Smooth muscle cell (in vitro differentiated cells): ENCODE data around the gene MRPL19. TPM values are rescaled to one million over a fixed set of nuclear protein-coding genes. Genes with fewer than 3 reads are reported as not detected.

Source experiments
- DNase-seq: peaks from one replicate; lab custom pipeline; 2025; ENCODE audit not compliant: unreplicated experiment; lab: John Stamatoyannopoulos, UW
- H2AFZ ChIP-seq: fragments of 200-600 bp; sonication (generic); 2 replicates; pipeline ENCODE4 v1.6.0; 2016; ENCODE audit warnings: antibody characterized with exemption, low read depth, mild to moderate bottlenecking
- H3F3A ChIP-seq: fragments of 200-600 bp; sonication (generic); 2 replicates; pipeline ENCODE4 v1.6.0; 2017; ENCODE audit warnings: antibody characterized with exemption, low read depth
- H3K27ac ChIP-seq: fragments of 200-600 bp; sonication (generic); 2 replicates; pipeline ENCODE4 v1.5.1; 2016; ENCODE audit warnings: low read depth, mild to moderate bottlenecking
- H3K27me3 ChIP-seq: fragments of 200-600 bp; sonication (generic); 2 replicates; pipeline ENCODE4 v1.6.1; 2016; ENCODE audit warnings: low read depth, mild to moderate bottlenecking
- H3K36me3 ChIP-seq: fragments of 200-600 bp; sonication (generic); 2 replicates; pipeline ENCODE4 v1.5.1; 2016; ENCODE audit warnings: low read depth
- H3K4me1 ChIP-seq: fragments of 200-600 bp; sonication (generic); 2 replicates; pipeline ENCODE4 v1.5.1; 2016; ENCODE audit warnings: low read depth
- H3K4me2 ChIP-seq: fragments of 200-600 bp; sonication (generic); 2 replicates; pipeline ENCODE4 v1.6.0; 2016; ENCODE audit warnings: mild to moderate bottlenecking
- H3K4me3 ChIP-seq: fragments of 200-600 bp; sonication (generic); 2 replicates; pipeline ENCODE4 v1.5.1; 2016; ENCODE audit warnings: mild to moderate bottlenecking
- H3K79me2 ChIP-seq: fragments of 200-600 bp; sonication (generic); 2 replicates; pipeline ENCODE4 v1.6.0; 2016; ENCODE audit warnings: low read depth, mild to moderate bottlenecking
- H3K9ac ChIP-seq: fragments of 200-600 bp; sonication (generic); 2 replicates; pipeline ENCODE4 v1.6.0; 2016; ENCODE audit warnings: low read depth
- H3K9me3 ChIP-seq: fragments of 200-600 bp; sonication (generic); replicated peaks from 2 replicates; pipeline ENCODE4 v1.5.1; 2016; ENCODE audit warnings: low read depth
- H4K20me1 ChIP-seq: fragments of 200-600 bp; sonication (generic); 2 replicates; pipeline ENCODE4 v1.6.0; 2016; ENCODE audit warnings: low read depth
- CTCF ChIP-seq: fragments of 200-600 bp; sonication (generic); IDR thresholded peaks from 2 replicates; pipeline ENCODE4 v1.5.1; 2017; ENCODE audit warnings: borderline replicate concordance, mild to moderate bottlenecking, antibody characterized with exemption; ENCODE audit not compliant: insufficient read depth, poor library complexity, severe bottlenecking
- WGBS: methylation state at CpG from one replicate; pipeline ENCODE4 v1.1.7; 2016; ENCODE audit warnings: low lambda C conversion rate; 5-methylcytosine and 5-hydroxymethylcytosine counted together
- polyA plus RNA-seq: library from polyadenylated mRNA; unstranded; fragments of >200 nt; fragmentation: Nextera tagmentation; extraction: Ambion mirVana; gene quantifications from 2 replicates; pipeline ENCODE4 v1.2.1, GENCODE V29; 2016
- total RNA-seq: library from RNA; depleted of rRNA; stranded (reverse); fragments of >200 nt; gene quantifications from 2 replicates; pipeline ENCODE4 v1.2.3, GENCODE V29; 2014

MRPL19 gene
- total and polyA plus RNA-seq, 2 experiments from 2014 or later, result 41.6 to 58.3 TPM

- H3K4me2 ChIP-seq, result no peak overlapping the region
Observed at GRCh38 chr2:75616933-75617332, 29.6 kb upstream of the MRPL19 start.

GRCh38 chr2:75619956-75620740 lies 26.4 kb upstream of the MRPL19 start:
- Histone ChIP-seq H3K4me1 (no peaks in the 10 kb centered on the region), H4K20me1 (no peaks in the 10 kb centered on the region), H3K4me2 (no peak overlapping the region), H3F3A (no peaks in the 10 kb centered on the region), H3K4me3 (no peak overlapping the region), H3K27ac (no peak overlapping the region), H3K79me2 (no peaks in the 10 kb centered on the region), H2AFZ (no peak overlapping the region), H3K9ac (no peak overlapping the region), H3K27me3 (no peaks in the 10 kb centered on the region), H3K9me3 (no peaks in the 10 kb centered on the region), H3K36me3 (no peaks in the 10 kb centered on the region)
- TF ChIP-seq CTCF, result no peak
- DNase-seq, result no peak
- 79% methylated on average over 4 of the region's 4 CpGs for WGBS

More at GRCh38 chr2:75616933-75617332, 29.6 kb upstream of the MRPL19 start:
- Histone ChIP-seq H3K9ac (no peak overlapping the region), H4K20me1 (no peaks in the 10 kb centered on the region), H3K27ac (no peak overlapping the region), H3K4me1 (no peaks in the 10 kb centered on the region), H3K36me3 (no peaks in the 10 kb centered on the region), H3K79me2 (no peaks in the 10 kb centered on the region), H3K27me3 (no peaks in the 10 kb centered on the region), H3F3A (no peaks in the 10 kb centered on the region), H3K4me3 (no peak overlapping the region), H2AFZ (no peak overlapping the region), H3K9me3 (no peaks in the 10 kb centered on the region)
- WGBS, result 86% methylated on average over 3 of the region's 3 CpGs
- TF ChIP-seq CTCF, result no peak
- no peak for DNase-seq

GRCh38 chr2:75621228-75621627 lies 25.4 kb upstream of the MRPL19 start:
- Histone ChIP-seq H4K20me1 (no peaks in the 10 kb centered on the region), H3K27me3 (no peaks in the 10 kb centered on the region), H2AFZ (no peak overlapping the region), H3F3A (no peaks in the 10 kb centered on the region), H3K27ac (no peak overlapping the region), H3K4me2 (no peak overlapping the region), H3K4me1 (no peaks in the 10 kb centered on the region), H3K36me3 (no peaks in the 10 kb centered on the region), H3K9ac (no peak overlapping the region), H3K79me2 (no peaks in the 10 kb centered on the region), H3K9me3 (no peaks in the 10 kb centered on the region), H3K4me3 (no peak overlapping the region)
- DNase-seq, result no peak
- TF ChIP-seq CTCF, result no peak
- 89% methylated on average over 4 of the region's 4 CpGs for WGBS

- H3K9ac ChIP-seq, result no peak overlapping the region
- no peaks in the 10 kb centered on the region for H4K20me1 ChIP-seq
- H3K27me3 ChIP-seq, result no peaks in the 10 kb centered on the region
- no peak overlapping the region for H2AFZ ChIP-seq
- no peaks in the 10 kb centered on the region for H3K4me1 ChIP-seq
- 60% methylated on average over 2 of the region's 2 CpGs for WGBS
- H3F3A ChIP-seq, result no peaks in the 10 kb centered on the region
- DNase-seq, result no peak
- H3K36me3 ChIP-seq, result no peaks in the 10 kb centered on the region
- H3K4me2 ChIP-seq, result no peak overlapping the region
- no peak for TF ChIP-seq CTCF
- no peak overlapping the region for H3K4me3 ChIP-seq
- no peaks in the 10 kb centered on the region for H3K9me3 ChIP-seq
- no peaks in the 10 kb centered on the region for H3K79me2 ChIP-seq
- H3K27ac ChIP-seq, result no peak overlapping the region
Observed at GRCh38 chr2:75622500-75622899, 24.1 kb upstream of the MRPL19 start.
